Right lobe of liver (tissue), 6 donors: ENCODE results near the gene KY. TPM values are rescaled to one million over a fixed set of nuclear protein-coding genes. Genes with fewer than 3 reads are reported as not detected.

Experiments
- ATAC-seq, 4 donors: fragments of 200-7000 bp; cut with Tn5 transposase; one replicate each; pipeline ENCODE4 v1.9.1; 2020; ENCODE audit warnings: mild to moderate bottlenecking in 4 of 4, moderate library complexity in 4 of 4
- DNase-seq, 3 donors: peaks; one replicate each; pipeline ENCODE4 v3.0.0-alpha.2; 2020
- H3K27ac ChIP-seq, 3 donors: fragments of 200-600 bp; one replicate each; pipeline ENCODE4 v1.8.0; 2022
- H3K27me3 ChIP-seq, 2 donors: fragments of 200-600 bp; one replicate each; pipeline ENCODE4 v1.8.0; 2022
- H3K36me3 ChIP-seq, 4 donors: fragments of 200-600 bp; sonication (generic) in 1 of 4; one replicate each; pipeline versions ENCODE4 v1.5.1 to v1.8.0; 2017 to 2022; ENCODE audit warnings: control low read depth in 1 of 4
- H3K4me1 ChIP-seq, 4 donors: fragments of 200-600 bp; sonication (generic) in 1 of 4; one replicate each; pipeline versions ENCODE4 v1.5.1 to v1.8.0; 2017 to 2022; ENCODE audit warnings: control low read depth in 1 of 4
- H3K4me3 ChIP-seq, 3 donors: fragments of 200-600 bp; one replicate each; pipeline ENCODE4 v1.8.0; 2022
- H3K9me3 ChIP-seq, 4 donors: fragments of 200-600 bp; sonication (generic) in 1 of 4; one replicate each; pipeline versions ENCODE4 v1.5.1 to v1.8.0; 2017 to 2022; ENCODE audit warnings: control low read depth in 1 of 4
- POLR2A ChIP-seq: fragments of 450-650 bp; IDR thresholded peaks from one replicate; pipeline ENCODE4 v1.6.1; 2017; ENCODE audit warnings: antibody characterized with exemption, mild to moderate bottlenecking
- WGBS: methylation state at CpG from one replicate; pipeline ENCODE4 v1.1.6; 2018; ENCODE audit warnings: low coverage, low lambda C conversion rate; ENCODE audit not compliant: insufficient coverage; ENCODE audit errors: missing lambda C conversion rate; 5-methylcytosine and 5-hydroxymethylcytosine counted together
- intact Hi-C, 2 donors: fragments of 100-400 bp; cut with DNase I; formaldehyde crosslinking; loops; one replicate each; pipeline versions ENCODE4 v1.11.2 to v1.14.1; 2022
- total RNA-seq, 6 experiments: library from RNA; depleted of rRNA in 2 of 6; stranded (reverse); fragments of >200 nt in 2 of 6; fragmentation: NEBNext Ultra II Directional in 3 of 6; extraction: Animal tissue kit (Norgen Biotek cat#: 25700) in 3 of 6; gene quantifications; one replicate each; pipeline versions ENCODE4 v1.1.0 to v1.2.4, GENCODE V29; 2016 to 2023
- TF ChIP-seq, protein P1 (sequence below), 4 donors: fragments of 200-600 bp in 3 of 4; fragments of 450-650 bp in 1 of 4; IDR thresholded peaks; one replicate each; pipeline versions ENCODE4 v1.5.1 to v1.8.0; 2016 to 2022; ENCODE audit warnings: antibody characterized with exemption in 4 of 4, mild to moderate bottlenecking in 2 of 4
- donor health status: DM: no; HTN: yes; CAD: no.
- donor health status: DM: no; HTN: no; CAD: no.
- donor health status: DM: no; HTN: no; CAD: no.
- donor health status: DM: no; HTN: yes; CAD: no.
- donor health status: DM: no; HTN: yes; CAD: no.

The KY gene
- total RNA-seq, 6 experiments from 2014 or later, result not detected

DNA sequence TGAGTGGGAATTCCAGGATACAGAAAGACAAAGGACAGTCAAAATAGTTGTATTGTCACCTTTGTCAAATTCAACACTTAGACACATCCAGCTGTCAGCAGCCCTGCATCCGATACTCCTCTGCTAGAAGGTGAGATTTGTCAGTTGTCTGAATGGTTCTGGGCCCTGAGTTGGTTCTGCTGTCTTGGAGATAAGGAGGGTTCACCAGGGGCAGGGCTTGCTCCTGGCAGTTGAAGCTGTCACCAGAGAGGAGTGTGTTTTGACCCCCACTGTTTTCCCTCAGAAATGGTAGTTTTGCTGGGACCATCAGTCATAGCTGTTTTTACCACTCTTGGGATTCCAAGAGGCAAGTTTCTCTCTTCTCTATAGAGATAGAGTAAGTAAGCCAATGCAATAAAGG, 3.2 kb upstream of the KY start:
- no peak for DNase-seq
- no peak overlapping the region for H3K27ac ChIP-seq
- no peaks in the 10 kb centered on the region for H3K36me3 ChIP-seq
- no peak for ATAC-seq
- peaks cover 0 to 10% (median 0%) of the 10 kb centered on the region in 4 donors for H3K4me1 ChIP-seq
- no peaks in the 10 kb centered on the region for H3K27me3 ChIP-seq
- H3K9me3 ChIP-seq, result no peaks in the 10 kb centered on the region
- 91% methylated on average over 1 of the region's 1 CpG for WGBS
- TF ChIP-seq, protein P1, sequence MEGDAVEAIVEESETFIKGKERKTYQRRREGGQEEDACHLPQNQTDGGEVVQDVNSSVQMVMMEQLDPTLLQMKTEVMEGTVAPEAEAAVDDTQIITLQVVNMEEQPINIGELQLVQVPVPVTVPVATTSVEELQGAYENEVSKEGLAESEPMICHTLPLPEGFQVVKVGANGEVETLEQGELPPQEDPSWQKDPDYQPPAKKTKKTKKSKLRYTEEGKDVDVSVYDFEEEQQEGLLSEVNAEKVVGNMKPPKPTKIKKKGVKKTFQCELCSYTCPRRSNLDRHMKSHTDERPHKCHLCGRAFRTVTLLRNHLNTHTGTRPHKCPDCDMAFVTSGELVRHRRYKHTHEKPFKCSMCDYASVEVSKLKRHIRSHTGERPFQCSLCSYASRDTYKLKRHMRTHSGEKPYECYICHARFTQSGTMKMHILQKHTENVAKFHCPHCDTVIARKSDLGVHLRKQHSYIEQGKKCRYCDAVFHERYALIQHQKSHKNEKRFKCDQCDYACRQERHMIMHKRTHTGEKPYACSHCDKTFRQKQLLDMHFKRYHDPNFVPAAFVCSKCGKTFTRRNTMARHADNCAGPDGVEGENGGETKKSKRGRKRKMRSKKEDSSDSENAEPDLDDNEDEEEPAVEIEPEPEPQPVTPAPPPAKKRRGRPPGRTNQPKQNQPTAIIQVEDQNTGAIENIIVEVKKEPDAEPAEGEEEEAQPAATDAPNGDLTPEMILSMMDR (IDR thresholded peaks at IDR 0.05), result no peak
- TF ChIP-seq POLR2A, result no peak
- intact Hi-C loops, result no loop called here
- H3K4me3 ChIP-seq, result no peak overlapping the region

GRCh38 chr3:134652886-134653630, 2.2 kb upstream of the KY start:
- Histone ChIP-seq H3K9me3 (no peaks in the 10 kb centered on the region), H3K4me1 (peaks cover 0 to 10% (median 0%) of the 10 kb centered on the region in 4 donors), H3K36me3 (no peaks in the 10 kb centered on the region), H3K4me3 (no peak overlapping the region), H3K27ac (no peak overlapping the region), H3K27me3 (no peaks in the 10 kb centered on the region)
- no peak for ATAC-seq
- DNase-seq, result no peak
- TF ChIP-seq, protein P1 (IDR thresholded peaks at IDR 0.05), result no peak
- TF ChIP-seq POLR2A, result no peak
- intact Hi-C loops, result no loop called here
- 71% methylated on average over 5 of the region's 7 CpGs for WGBS

DNA sequence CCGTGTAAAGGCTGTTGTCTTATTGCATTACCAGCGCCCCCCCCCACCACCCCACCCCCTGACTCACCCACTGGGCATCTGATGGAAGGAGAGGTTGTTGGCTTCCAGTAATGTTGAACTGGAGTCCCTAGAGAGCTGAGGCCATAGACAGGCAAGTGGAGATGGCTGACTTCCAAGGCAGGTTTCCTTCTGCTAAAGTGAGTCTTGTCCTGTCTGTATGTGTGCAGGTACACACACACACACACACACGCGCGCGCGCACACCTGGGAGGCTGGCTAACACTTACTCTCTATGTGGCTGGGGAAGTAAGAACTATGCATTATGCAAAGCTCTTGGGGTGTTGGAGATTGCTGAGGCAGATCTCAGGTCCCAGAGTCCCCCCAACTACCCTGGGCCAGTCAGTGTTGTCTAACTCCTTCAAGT, 1.6 kb upstream of the KY start:
- Histone ChIP-seq H3K4me1 (peaks cover 0 to 10% (median 0%) of the 10 kb centered on the region in 4 donors), H3K9me3 (no peaks in the 10 kb centered on the region), H3K4me3 (no peak overlapping the region), H3K36me3 (no peaks in the 10 kb centered on the region), H3K27me3 (no peaks in the 10 kb centered on the region), H3K27ac (no peak overlapping the region)
- WGBS, result 80% methylated on average over 7 of the region's 7 CpGs
- no peak for DNase-seq
- TF ChIP-seq, protein P1 (IDR thresholded peaks at IDR 0.05), result no peak
- TF ChIP-seq POLR2A, result no peak
- intact Hi-C loops, result no loop called here
- no peak for ATAC-seq

- peaks cover 0 to 10% (median 0%) of the 10 kb centered on the region in 4 donors for H3K4me1 ChIP-seq
- H3K36me3 ChIP-seq, result no peaks in the 10 kb centered on the region
- no peaks in the 10 kb centered on the region for H3K9me3 ChIP-seq
- intact Hi-C loops, result no loop called here
- WGBS, result 9% methylated on average over 6 of the region's 17 CpGs
- no peak overlapping the region for H3K27ac ChIP-seq
- ATAC-seq (no peak), DNase-seq (no peak)
- TF ChIP-seq, protein P1 (IDR thresholded peaks at IDR 0.05), result no peak
- no peak for TF ChIP-seq POLR2A
- H3K4me3 ChIP-seq, result peak overlapping the region in 1 of 3 donors; percentile 37
- no peaks in the 10 kb centered on the region for H3K27me3 ChIP-seq
Observed at GRCh38 chr3:134651347-134652041, 672 bp upstream of the KY start.
